HG02884 (cell line): ENCODE results near the gene IGSF9B.

ENCODE experiments used
- ATAC-seq: cut with Tn5 transposase; IDR thresholded peaks from one replicate; pipeline ENCODE4 v1.9.1; 2021; ENCODE audit warnings: mild to moderate bottlenecking, moderate library complexity; ENCODE audit not compliant: unreplicated experiment

IGSF9B gene

DNA sequence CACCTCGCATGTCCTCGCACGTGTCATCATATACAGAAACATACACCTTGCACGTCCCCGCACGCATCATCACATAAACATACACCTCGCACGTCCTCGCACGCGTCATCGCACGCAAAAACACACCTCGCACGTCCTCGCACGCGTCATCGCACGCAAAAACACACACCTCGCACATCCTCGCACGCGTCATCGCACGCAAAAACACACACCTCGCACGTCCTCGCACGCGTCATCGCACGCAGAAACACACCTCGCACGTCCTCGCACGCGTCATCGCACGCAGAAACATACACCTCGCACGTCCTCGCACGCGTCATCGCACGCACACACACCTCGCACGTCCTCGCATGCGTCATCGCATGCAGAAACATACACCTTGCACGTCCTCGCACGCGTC lies 16.7 kb downstream of the IGSF9B start:
- no peak for ATAC-seq

DNA sequence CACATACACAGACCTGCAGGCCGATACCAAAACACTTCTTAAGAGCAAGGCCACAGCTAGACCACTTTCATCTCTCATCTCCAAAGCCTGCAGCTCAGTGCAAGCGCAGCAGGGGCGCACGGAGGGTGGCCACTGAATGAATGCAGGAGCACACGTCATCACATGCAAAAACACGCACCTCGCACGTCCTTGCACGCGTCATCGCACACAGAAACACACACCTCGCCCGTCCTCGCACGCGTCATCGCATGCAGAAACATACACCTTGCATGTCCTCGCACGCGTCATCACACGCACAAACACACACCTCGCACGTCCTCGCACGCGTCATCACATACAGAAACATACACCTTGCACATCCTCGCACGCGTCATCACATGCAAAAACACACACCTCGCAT lies 17.2 kb downstream of the IGSF9B start:
- ATAC-seq, result no peak

- no peak for ATAC-seq
These were observed 18.6 kb downstream of the IGSF9B start for GRCh38 chr11:133938166-133938565.

DNA sequence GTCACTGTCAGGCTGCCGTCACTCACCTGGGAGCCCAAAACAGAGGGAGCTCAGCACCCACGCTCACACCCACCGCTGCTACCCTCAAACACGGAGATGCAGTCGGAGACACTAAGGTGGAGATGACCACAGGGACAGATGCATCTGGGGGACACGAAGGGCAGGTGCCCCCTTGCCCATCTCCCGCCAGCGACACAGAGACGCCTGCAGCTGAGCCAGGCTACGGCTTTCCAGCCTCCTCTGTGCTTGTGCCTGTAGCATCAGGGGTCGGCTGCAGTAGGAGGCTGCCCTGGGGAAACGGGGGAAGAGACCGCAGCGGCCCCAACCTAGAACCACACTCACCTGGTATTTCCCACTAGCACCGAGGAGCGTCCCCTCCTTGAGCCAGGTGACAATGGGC lies 19.3 kb downstream of the IGSF9B start:
- ATAC-seq, result no peak

- ATAC-seq, result no peak
These were observed 19.8 kb downstream of the IGSF9B start for GRCh38 chr11:133937015-133937414.

DNA sequence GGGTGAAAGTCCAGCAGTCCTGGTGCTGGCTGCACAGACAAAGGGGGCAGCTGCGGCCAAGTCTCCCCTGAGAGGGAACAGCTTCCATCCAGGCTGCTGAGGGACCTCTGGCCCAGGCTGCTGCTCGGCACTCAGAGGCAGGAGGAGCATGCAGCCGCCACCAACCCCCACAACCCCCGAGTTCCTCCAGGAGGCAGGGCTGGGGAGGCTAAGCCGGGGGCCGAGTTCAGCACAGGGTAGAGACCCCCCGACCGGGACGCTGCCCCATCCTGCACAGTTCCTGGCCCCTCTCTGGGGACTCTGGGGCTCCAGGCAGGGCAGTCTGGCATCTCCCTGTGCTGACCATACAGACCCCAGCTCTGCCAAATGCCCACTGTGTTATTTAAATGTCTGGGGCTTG lies 20.2 kb downstream of the IGSF9B start:
- no peak for ATAC-seq

- no peak for ATAC-seq
These were observed 20.6 kb downstream of the IGSF9B start for GRCh38 chr11:133936136-133936535.

DNA sequence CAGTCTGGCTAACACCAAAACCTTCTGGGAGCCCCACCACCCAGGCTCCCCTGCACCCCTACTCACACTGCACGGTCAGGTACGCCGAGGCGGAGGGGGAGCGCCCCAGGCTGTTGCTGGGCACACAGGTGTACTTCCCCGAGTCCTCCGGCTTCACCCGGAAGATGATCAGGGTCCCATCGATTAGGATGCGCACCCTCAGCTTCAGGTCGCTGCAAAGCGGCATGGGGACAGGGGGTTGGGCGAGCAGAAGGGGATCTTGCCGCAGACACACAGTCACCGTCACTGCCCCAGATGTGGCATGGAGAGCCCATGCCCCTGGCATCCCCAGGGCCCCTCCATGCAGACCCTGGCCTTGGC lies 21.2 kb downstream of the IGSF9B start:
- no peak for ATAC-seq

GRCh38 chr11:133934599-133935550 lies 21.9 kb downstream of the IGSF9B start:
- ATAC-seq, result no peak

GRCh38 chr11:133934096-133934495 lies 22.7 kb downstream of the IGSF9B start:
- ATAC-seq, result no peak

- no peak for ATAC-seq
These were observed 25.2 kb downstream of the IGSF9B start for GRCh38 chr11:133931449-133932060.

DNA sequence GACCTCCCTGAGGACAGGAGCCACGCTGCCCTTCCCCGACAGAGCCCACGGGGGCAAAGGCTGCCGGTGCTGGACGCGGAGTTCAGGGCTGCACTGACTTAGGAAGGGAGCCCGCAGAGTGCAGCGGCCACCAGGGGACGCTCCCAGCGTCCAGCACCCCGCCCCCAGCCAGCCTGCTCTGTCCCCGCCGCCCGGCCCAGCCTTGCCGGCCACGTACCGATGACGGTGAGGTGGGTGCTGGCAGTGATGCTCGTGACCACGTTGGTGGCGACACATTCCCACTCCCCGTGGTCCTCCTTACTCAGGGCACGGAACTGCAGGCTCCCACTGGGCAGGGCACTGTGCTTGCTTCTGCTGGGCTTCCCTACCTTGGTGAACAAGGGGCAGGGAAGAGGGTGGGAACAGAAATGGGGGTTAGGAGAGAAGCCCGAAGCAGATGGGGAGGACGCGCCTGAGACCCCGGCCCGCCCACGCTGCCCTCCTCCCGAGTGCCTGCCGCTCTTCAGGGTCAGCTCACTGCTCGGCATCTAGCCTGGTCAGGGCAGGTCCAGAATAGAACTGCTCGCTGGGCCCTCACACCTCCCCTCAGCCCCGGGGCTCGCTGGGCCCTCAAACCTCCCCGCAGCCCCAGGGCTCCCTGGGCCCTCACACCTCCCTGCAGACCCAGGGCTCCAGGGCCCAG lies 25.9 kb downstream of the IGSF9B start:
- ATAC-seq, result no peak

GRCh38 chr11:133930053-133930766 lies 26.6 kb downstream of the IGSF9B start:
- ATAC-seq, result no peak

DNA sequence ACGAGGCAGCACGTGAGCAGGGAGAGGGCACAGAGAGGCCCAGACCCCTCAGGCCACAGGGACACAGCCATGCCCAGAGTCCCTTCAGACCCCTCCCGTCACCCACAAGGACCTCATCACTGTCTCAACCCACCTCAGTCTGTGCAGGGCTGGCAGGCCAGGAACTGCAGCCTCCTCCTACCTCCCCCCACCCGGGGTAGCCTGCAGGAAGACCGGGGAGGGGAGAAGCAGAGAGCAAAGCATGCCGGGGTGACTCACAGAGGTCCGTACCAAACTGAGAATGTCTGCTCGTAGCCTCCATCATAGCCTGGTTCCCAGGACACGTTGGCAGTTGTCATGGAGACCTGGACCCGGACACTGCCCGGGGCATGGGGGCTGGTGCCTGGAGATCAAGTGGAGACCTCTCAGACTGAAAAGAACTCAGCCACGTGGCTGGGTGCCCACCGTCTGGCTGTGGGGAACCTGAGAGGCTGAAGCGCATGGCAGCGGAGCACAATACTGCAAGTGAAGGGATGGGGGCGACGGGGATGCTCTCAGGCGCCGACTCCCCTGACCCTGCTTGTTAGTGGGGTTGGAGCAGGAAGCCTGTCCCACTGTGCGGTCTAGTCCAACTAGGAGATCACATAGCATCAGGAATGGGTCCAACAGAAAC lies 27.2 kb downstream of the IGSF9B start:
- no peak for ATAC-seq

DNA sequence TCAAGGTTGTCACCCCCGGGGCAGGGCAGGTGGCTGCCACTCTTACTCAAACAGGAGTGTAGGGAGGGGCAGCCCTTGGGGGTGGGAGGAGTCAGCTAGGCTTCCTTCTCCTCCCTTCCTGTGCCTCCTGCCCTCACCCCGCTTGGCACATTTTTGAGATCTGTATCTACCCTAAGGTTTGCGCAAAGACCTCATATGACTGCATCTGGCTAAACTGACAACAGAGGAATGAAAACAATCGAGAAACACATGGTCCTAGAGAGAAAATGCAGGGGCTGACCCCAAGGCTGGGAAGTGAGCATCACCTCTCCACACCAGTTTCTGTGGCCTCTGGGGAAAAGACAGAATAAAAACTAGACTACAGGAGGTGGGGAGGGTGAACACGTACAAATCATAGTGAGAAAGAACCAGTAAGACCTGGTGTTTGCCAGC lies 28.1 kb downstream of the IGSF9B start:
- no peak for ATAC-seq

- ATAC-seq, result peak; percentile 81
These were observed 28.8 kb downstream of the IGSF9B start for GRCh38 chr11:133927690-133928627.

GRCh38 chr11:133926466-133927246 lies 30.1 kb downstream of the IGSF9B start:
- no peak for ATAC-seq

- no peak for ATAC-seq
These were observed 31.0 kb downstream of the IGSF9B start for GRCh38 chr11:133925756-133926155.

GRCh38 chr11:133924661-133925060 lies 32.1 kb downstream of the IGSF9B start:
- no peak for ATAC-seq
